Erythroblast (primary cell): Measurements from ENCODE around the gene SPATC1L.

Experiments
- GATA1 ChIP-seq: IDR thresholded peaks from 2 replicates; pipeline ENCODE4 v1.6.1; 2011; ENCODE audit warnings: low read depth, mild to moderate bottlenecking, control low read depth, low read length, moderate library complexity
- POLR2A ChIP-seq: IDR thresholded peaks from 2 replicates; pipeline ENCODE4 v1.6.1; 2011; ENCODE audit warnings: mild to moderate bottlenecking, low read length

GRCh38 chr21:46136739-46137349 is 47.4 kb downstream of the SPATC1L start:
- no peak for TF ChIP-seq POLR2A
- TF ChIP-seq GATA1 = no peak
